HepG2 (cell line): ENCODE measurements around the gene ORC2. TPM values are rescaled to one million over a fixed set of nuclear protein-coding genes. Genes with fewer than 3 reads are reported as not detected.

ENCODE experiments used
- AGO1 ChIP-seq: fragments of 200-400 bp; formaldehyde crosslinking; IDR thresholded peaks from 2 replicates; pipeline ENCODE4 v1.6.1; 2017; ENCODE audit warnings: mild to moderate bottlenecking, low read depth, low read length, moderate library complexity; ENCODE audit not compliant: poor library complexity, severe bottlenecking
- ARNTL ChIP-seq: sonication (generic); formaldehyde crosslinking; IDR thresholded peaks from 2 replicates; pipeline ENCODE4 v1.4.0; 2020; ENCODE audit warnings: mild to moderate bottlenecking, missing genetic modification reagents
- ELF4 ChIP-seq: sonication (generic); formaldehyde crosslinking; IDR thresholded peaks from 2 replicates; pipeline ENCODE4 v1.5.0; 2020; ENCODE audit warnings: missing genetic modification reagents, mild to moderate bottlenecking, moderate library complexity, borderline replicate concordance
- HNF4A ChIP-seq: sonication (generic); formaldehyde crosslinking; IDR thresholded peaks from 2 replicates; pipeline ENCODE4 v1.4.0; 2020; ENCODE audit warnings: missing genetic modification reagents
- HOXA3 ChIP-seq: sonication (generic); formaldehyde crosslinking; IDR thresholded peaks from 2 replicates; pipeline ENCODE4 v1.5.0; 2020; ENCODE audit warnings: missing genetic modification reagents
- MYPOP ChIP-seq: sonication (generic); formaldehyde crosslinking; IDR thresholded peaks from 2 replicates; pipeline ENCODE4 v1.8.1; 2023; ENCODE audit warnings: mild to moderate bottlenecking, moderate library complexity, missing genetic modification reagents
- NCOA1 ChIP-seq: sonication (generic); formaldehyde crosslinking; IDR thresholded peaks from 2 replicates; pipeline ENCODE4 v1.9.0; 2021; ENCODE audit warnings: missing genetic modification reagents
- PLRG1 ChIP-seq: fragments of 450-650 bp; conservative IDR thresholded peaks from 2 replicates; pipeline ENCODE4 v1.6.1; 2016
- RAD21 ChIP-seq: fragments of 450-650 bp; formaldehyde crosslinking; IDR thresholded peaks from 2 replicates; pipeline ENCODE4 v1.5.0; 2020; ENCODE audit warnings: mild to moderate bottlenecking
- SALL1 ChIP-seq: sonication (generic); formaldehyde crosslinking; IDR thresholded peaks from 2 replicates; pipeline ENCODE4 v1.8.0; 2022; ENCODE audit warnings: mild to moderate bottlenecking, missing genetic modification reagents
- SNAPC2 ChIP-seq: sonication (generic); formaldehyde crosslinking; IDR thresholded peaks from 2 replicates; pipeline ENCODE4 v1.8.1; 2022; ENCODE audit warnings: mild to moderate bottlenecking, missing genetic modification reagents
- THYN1 ChIP-seq: sonication (generic); formaldehyde crosslinking; IDR thresholded peaks from 2 replicates; pipeline ENCODE4 v1.8.1; 2023; ENCODE audit warnings: low read depth, mild to moderate bottlenecking, moderate library complexity, missing genetic modification reagents, borderline replicate concordance
- ZNF224 ChIP-seq: sonication (generic); formaldehyde crosslinking; IDR thresholded peaks from 2 replicates; pipeline ENCODE4 v1.5.0; 2020; ENCODE audit warnings: mild to moderate bottlenecking, missing genetic modification reagents
- ZNF253 ChIP-seq: sonication (generic); formaldehyde crosslinking; IDR thresholded peaks from 2 replicates; pipeline ENCODE4 v1.8.0; 2022; ENCODE audit warnings: mild to moderate bottlenecking, missing genetic modification reagents, borderline replicate concordance
- ZNF3 ChIP-seq: IDR thresholded peaks from 2 replicates; pipeline ENCODE4 v1.7.0; 2017; ENCODE audit warnings: inconsistent platforms
- polyA plus RNA-seq, 8 experiments: library from polyadenylated mRNA; depleted of rRNA in 3 of 8; stranded (reverse) in 7 of 8; unstranded in 1 of 8; fragments of >200 nt; fragmentation: Illumina TruSeq in 4 of 8; extraction: Trizol in 4 of 8; gene quantifications; 2 replicates each; pipeline versions ENCODE4 v1.2.1 to v1.2.3, GENCODE V29; 2011 to 2016; ENCODE audit warnings: low read depth in 4 of 8, missing spikeins in 1 of 8, mixed read lengths in 1 of 8; ENCODE audit not compliant: insufficient read depth in 1 of 8
- total RNA-seq, 5 experiments: library from RNA; depleted of rRNA; stranded (reverse); fragments of >200 nt; fragmentation: Illumina TruSeq; extraction: Trizol; gene quantifications; 2 replicates each; pipeline ENCODE4 v1.2.3, GENCODE V29; 2016; ENCODE audit warnings: low read depth in 1 of 5
- TF ChIP-seq, protein P1 (sequence below): sonication (generic); IDR thresholded peaks from 2 replicates; pipeline ENCODE4 v1.6.1; 2016; ENCODE audit warnings: low read depth, borderline replicate concordance
- TF ChIP-seq, protein P2 (sequence below): sonication (generic); formaldehyde crosslinking; IDR thresholded peaks from 2 replicates; pipeline ENCODE4 v1.4.0; 2020; ENCODE audit warnings: mild to moderate bottlenecking, missing genetic modification reagents
- TF ChIP-seq, protein P3 (sequence below): sonication (generic); formaldehyde crosslinking; IDR thresholded peaks from 2 replicates; pipeline ENCODE4 v1.5.0; 2020; ENCODE audit warnings: missing genetic modification reagents, mild to moderate bottlenecking, borderline replicate concordance
- TF ChIP-seq, protein P4 (sequence below): sonication (generic); formaldehyde crosslinking; IDR thresholded peaks from 2 replicates; pipeline ENCODE4 v1.5.1; 2020; ENCODE audit warnings: missing genetic modification reagents, mild to moderate bottlenecking, borderline replicate concordance

Gene ORC2
- total and polyA plus RNA-seq, 2 of the 13 experiments (the other 11 are each of a cell fraction or from before 2014, with no cell fraction given), result 19.3 to 73.5 TPM

DNA sequence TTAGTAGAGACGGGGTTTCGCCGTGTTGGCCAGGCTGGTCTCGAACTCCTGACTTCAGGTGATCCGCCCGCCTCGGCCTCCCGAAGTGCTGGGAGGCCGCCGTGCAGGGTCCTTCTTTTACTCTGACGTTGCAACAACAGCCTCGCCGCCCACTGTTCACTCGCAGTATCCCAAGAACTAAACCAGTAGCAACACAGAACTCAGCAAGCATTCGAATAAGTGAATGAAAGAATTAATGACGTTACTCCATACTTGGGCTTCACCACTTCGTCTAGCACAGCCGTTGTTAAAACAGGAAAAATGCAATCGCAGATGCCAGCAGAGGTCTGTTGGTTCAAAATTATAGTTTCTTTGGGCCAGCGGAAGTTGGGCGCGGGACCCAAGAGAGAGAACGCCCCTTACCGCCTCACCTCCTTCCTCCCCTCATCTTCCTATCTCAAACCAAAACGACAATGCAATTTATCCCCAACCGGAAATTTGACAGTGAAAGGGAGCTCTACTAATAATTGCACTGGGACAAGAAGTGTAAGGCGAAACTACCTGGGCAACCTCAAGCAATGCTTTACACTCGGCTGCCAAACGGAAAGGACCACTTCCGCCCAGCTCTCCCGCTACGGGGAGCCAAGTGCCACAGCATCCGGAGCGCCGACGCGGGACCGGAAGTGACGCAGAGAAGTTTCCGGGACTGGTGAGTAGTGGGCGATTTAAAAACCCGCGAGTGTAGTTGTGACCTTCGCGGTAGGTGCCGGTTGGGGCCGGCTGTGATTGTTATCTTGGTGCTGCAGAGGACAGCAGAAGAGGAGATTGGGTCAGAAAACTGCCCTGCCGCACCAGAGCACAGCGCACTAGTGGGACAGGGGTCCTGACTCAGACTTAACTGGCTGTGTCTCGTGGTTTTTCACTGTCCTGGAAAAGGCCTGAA, 74.5 kb downstream of the ORC2 start, which contains the start of the genes NIF3L1 and PPIL3 (continued):
- no peak for TF ChIP-seq HNF4A (CRISPR knock-in tag)
- TF ChIP-seq, protein P1, sequence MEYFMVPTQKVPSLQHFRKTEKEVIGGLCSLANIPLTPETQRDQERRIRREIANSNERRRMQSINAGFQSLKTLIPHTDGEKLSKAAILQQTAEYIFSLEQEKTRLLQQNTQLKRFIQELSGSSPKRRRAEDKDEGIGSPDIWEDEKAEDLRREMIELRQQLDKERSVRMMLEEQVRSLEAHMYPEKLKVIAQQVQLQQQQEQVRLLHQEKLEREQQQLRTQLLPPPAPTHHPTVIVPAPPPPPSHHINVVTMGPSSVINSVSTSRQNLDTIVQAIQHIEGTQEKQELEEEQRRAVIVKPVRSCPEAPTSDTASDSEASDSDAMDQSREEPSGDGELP, result peak; percentile 66; the same call in 1 of the 2 replicates
- TF ChIP-seq ARNTL (CRISPR knock-in tag), result no peak; the same call in none of the 2 replicates
- 0 out of 2 replicates have a peak, but pooled peaks have one; percentile 17 for TF ChIP-seq RAD21 (CRISPR knock-in tag)
- peak; percentile 73; the same call in 1 of the 2 replicates for TF ChIP-seq ZNF3
- TF ChIP-seq PLRG1, result no peak
- TF ChIP-seq, protein P2, sequence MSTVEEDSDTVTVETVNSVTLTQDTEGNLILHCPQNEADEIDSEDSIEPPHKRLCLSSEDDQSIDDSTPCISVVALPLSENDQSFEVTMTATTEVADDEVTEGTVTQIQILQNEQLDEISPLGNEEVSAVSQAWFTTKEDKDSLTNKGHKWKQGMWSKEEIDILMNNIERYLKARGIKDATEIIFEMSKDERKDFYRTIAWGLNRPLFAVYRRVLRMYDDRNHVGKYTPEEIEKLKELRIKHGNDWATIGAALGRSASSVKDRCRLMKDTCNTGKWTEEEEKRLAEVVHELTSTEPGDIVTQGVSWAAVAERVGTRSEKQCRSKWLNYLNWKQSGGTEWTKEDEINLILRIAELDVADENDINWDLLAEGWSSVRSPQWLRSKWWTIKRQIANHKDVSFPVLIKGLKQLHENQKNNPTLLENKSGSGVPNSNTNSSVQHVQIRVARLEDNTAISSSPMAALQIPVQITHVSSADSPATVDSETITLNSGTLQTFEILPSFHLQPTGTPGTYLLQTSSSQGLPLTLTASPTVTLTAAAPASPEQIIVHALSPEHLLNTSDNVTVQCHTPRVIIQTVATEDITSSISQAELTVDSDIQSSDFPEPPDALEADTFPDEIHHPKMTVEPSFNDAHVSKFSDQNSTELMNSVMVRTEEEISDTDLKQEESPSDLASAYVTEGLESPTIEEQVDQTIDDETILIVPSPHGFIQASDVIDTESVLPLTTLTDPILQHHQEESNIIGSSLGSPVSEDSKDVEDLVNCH (CRISPR knock-in tag), result 0 out of 2 replicates have a peak, but pooled peaks have one; percentile 34
- peak; percentile 32; the same call in 1 of the 2 replicates for TF ChIP-seq MYPOP (CRISPR knock-in tag)
- 0 out of 2 replicates have a peak, but pooled peaks have one; percentile 24 for TF ChIP-seq SNAPC2 (CRISPR knock-in tag)
- TF ChIP-seq, protein P3, sequence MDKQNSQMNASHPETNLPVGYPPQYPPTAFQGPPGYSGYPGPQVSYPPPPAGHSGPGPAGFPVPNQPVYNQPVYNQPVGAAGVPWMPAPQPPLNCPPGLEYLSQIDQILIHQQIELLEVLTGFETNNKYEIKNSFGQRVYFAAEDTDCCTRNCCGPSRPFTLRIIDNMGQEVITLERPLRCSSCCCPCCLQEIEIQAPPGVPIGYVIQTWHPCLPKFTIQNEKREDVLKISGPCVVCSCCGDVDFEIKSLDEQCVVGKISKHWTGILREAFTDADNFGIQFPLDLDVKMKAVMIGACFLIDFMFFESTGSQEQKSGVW (CRISPR knock-in tag), result no peak
- no peak for TF ChIP-seq THYN1
- TF ChIP-seq ZNF253 (CRISPR knock-in tag), result peak; percentile 94
- 0 out of 2 replicates have a peak, but pooled peaks have one; percentile 17 for TF ChIP-seq ELF4 (CRISPR knock-in tag)
- peak; percentile 94 for TF ChIP-seq HOXA3 (CRISPR knock-in tag)
- TF ChIP-seq, protein P4, sequence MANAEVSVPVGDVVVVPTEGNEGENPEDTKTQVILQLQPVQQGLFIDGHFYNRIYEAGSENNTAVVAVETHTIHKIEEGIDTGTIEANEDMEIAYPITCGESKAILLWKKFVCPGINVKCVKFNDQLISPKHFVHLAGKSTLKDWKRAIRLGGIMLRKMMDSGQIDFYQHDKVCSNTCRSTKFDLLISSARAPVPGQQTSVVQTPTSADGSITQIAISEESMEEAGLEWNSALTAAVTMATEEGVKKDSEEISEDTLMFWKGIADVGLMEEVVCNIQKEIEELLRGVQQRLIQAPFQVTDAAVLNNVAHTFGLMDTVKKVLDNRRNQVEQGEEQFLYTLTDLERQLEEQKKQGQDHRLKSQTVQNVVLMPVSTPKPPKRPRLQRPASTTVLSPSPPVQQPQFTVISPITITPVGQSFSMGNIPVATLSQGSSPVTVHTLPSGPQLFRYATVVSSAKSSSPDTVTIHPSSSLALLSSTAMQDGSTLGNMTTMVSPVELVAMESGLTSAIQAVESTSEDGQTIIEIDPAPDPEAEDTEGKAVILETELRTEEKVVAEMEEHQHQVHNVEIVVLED (CRISPR knock-in tag), result peak; percentile 77; the same call in 1 of the 2 replicates
- no peak for TF ChIP-seq ZNF224 (CRISPR knock-in tag)
- TF ChIP-seq NCOA1 (CRISPR knock-in tag), result no peak
- no peak for TF ChIP-seq AGO1
- TF ChIP-seq SALL1, result peak; percentile 93
